ENCODE measurements around the gene MYO18A. TPM values are rescaled to one million over a fixed set of nuclear protein-coding genes. Genes with fewer than 3 reads are reported as not detected.
"Not testable (repeated sequence)": the region's sequence is repeated elsewhere in the genome, so short reads cannot be mapped to it uniquely, and the experiment has no call there.

Gene MYO18A
- total RNA-seq, 4 donors from 2014 or later, result 33.2 to 104 (median 59.3) TPM

DNA sequence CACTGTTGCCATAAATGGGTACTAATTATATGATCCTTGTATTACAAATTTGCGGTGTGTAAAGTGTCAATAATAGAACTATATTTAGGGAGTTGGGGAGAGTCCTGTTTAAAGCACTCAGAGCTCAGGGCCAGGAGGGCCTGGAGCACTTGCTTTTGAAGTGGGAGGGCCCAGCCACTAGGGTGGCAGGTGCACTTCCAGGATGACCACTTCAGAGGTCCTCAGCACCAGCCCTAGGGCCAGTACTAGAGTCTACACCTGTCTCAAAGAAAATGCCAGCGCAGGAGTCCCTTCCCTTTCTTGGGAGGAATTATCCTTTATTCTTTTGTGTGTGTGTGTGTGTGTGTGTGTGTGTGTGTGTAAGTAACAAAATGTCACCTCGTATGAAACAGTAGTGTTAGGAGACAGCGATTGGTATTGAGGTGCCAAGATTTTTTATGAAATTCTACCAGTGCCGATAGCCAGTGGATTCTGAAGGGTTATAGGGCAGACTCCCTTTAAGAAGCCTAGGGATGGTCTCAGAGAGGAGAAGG is 31.9 kb downstream of the MYO18A start:
- no peaks in the 10 kb centered on the region for H3K36me3 ChIP-seq
- TF ChIP-seq, protein P1, sequence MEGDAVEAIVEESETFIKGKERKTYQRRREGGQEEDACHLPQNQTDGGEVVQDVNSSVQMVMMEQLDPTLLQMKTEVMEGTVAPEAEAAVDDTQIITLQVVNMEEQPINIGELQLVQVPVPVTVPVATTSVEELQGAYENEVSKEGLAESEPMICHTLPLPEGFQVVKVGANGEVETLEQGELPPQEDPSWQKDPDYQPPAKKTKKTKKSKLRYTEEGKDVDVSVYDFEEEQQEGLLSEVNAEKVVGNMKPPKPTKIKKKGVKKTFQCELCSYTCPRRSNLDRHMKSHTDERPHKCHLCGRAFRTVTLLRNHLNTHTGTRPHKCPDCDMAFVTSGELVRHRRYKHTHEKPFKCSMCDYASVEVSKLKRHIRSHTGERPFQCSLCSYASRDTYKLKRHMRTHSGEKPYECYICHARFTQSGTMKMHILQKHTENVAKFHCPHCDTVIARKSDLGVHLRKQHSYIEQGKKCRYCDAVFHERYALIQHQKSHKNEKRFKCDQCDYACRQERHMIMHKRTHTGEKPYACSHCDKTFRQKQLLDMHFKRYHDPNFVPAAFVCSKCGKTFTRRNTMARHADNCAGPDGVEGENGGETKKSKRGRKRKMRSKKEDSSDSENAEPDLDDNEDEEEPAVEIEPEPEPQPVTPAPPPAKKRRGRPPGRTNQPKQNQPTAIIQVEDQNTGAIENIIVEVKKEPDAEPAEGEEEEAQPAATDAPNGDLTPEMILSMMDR (IDR thresholded peaks at IDR 0.05), result no peak
- TF ChIP-seq POLR2A (IDR thresholded peaks at IDR 0.05), result no peak
- peaks cover 0 to 3% of the 10 kb centered on the region in 2 donors for H3K4me1 ChIP-seq
- intact Hi-C loops (cut with DNase I; ENCODE audit: low total_unique reads), result loop anchor here (10.0 kb wide), 1 partner anchor 146 kb away; the partner anchor contains the start of gene NUFIP2
- H3K27me3 ChIP-seq, result no peaks in the 10 kb centered on the region
- no peak for DNase-seq
- H3K9me3 ChIP-seq, result no peaks in the 10 kb centered on the region
- H3K4me3 ChIP-seq, result peak overlapping the region; percentile 37 to 39
- peak overlapping the region; percentile 85 to 86 for H3K27ac ChIP-seq

DNA sequence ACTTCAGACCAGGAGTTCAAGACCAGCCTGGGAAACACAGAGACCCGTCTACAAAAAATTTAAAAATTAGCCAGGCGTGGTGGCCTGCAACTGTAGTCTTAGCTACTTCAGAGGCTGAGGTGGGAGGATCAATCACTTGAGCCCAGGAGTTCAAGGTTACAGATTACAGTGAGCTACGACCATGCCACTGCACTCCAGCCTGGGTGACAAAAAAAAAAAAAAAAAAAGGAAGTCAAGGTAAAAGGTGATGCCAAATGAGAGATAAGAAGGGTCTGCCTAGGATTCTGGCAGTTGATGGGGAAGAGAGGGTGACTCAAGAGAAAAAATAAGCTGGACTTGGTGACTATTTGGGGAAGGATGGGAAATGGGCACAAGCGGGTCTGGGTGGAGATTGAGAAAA is 32.5 kb downstream of the MYO18A start:
- DNase-seq, result no peak
- Histone ChIP-seq H3K27ac (peak overlapping the region; percentile 85 to 86), H3K36me3 (no peaks in the 10 kb centered on the region), H3K4me3 (no peak overlapping the region), H3K9me3 (no peaks in the 10 kb centered on the region), H3K27me3 (no peaks in the 10 kb centered on the region), H3K4me1 (peaks cover 0 to 3% of the 10 kb centered on the region in 2 donors)
- intact Hi-C loops (cut with DNase I; ENCODE audit: low total_unique reads), result loop anchor here (10.0 kb wide), 1 partner anchor 147 kb away; the partner anchor contains the start of gene NUFIP2
- TF ChIP-seq, protein P1 (IDR thresholded peaks at IDR 0.05), result no peak
- no peak for TF ChIP-seq POLR2A (IDR thresholded peaks at IDR 0.05)

DNA sequence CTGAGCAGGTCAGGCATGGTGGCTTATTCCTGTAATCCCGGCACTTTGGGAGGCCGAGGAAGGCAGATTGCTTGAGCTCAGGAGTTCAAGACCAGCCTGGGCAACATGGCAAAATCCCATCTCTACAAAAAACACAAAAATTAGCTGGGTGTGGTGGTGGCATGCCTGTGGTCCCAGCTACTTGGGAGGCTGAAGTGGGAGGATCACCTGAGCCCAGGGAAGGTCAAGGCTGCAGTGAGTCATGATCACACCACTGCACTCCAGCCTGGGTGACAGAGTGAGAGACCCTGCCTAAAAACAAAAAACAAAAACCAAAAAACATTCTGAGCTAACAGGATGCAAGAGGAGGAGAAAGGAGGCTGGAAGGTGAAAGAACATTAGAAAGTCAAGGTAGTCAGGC is 33.0 kb downstream of the MYO18A start:
- not testable (repeated sequence) for H3K36me3 ChIP-seq, H3K9me3 ChIP-seq, H3K27me3 ChIP-seq, H3K4me3 ChIP-seq, H3K4me1 ChIP-seq, DNase-seq, H3K27ac ChIP-seq
- intact Hi-C loops (cut with DNase I; ENCODE audit: low total_unique reads), result loop anchor here (10.0 kb wide), 1 partner anchor 148 kb away; the partner anchor contains the start of gene NUFIP2

DNA sequence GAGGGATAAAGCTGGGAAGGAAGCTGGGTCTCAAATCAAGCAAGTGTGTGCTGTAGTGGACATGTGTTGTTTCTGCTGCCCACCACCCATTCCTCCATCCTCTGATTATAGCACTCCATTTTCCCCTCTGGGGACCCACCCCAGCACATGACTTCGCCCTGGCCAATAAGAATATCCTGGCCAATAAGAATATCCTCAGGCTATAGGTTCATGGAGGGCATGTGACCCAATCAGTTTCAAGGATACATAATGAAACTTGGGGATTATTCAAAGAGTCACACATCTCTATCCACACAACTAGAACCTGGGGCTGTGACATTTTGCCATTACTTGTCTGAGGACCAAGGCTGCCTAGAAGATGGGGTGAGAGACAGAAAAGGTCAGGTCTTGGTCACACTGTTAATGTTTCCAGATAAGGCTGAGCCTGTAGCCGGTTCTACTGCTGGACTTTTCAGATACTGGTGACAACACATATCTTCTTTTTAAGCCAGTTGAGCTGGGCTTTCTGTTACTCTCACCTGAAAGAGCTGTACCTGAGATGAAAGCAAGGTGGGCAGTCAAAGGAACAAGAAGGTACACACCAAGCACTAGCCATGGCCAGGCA is 33.7 kb downstream of the MYO18A start:
- Histone ChIP-seq H3K4me1 (peaks cover 0 to 3% of the 10 kb centered on the region in 2 donors), H3K4me3 (no peak overlapping the region), H3K9me3 (no peaks in the 10 kb centered on the region), H3K27me3 (no peaks in the 10 kb centered on the region), H3K36me3 (no peaks in the 10 kb centered on the region), H3K27ac (no peak overlapping the region)
- TF ChIP-seq, protein P1 (IDR thresholded peaks at IDR 0.05), result no peak
- no peak for TF ChIP-seq POLR2A (IDR thresholded peaks at IDR 0.05)
- no peak for DNase-seq
- intact Hi-C loops (cut with DNase I; ENCODE audit: low total_unique reads), result loop anchor here (10.0 kb wide), 1 partner anchor 148 kb away; the partner anchor contains the start of gene NUFIP2

DNA sequence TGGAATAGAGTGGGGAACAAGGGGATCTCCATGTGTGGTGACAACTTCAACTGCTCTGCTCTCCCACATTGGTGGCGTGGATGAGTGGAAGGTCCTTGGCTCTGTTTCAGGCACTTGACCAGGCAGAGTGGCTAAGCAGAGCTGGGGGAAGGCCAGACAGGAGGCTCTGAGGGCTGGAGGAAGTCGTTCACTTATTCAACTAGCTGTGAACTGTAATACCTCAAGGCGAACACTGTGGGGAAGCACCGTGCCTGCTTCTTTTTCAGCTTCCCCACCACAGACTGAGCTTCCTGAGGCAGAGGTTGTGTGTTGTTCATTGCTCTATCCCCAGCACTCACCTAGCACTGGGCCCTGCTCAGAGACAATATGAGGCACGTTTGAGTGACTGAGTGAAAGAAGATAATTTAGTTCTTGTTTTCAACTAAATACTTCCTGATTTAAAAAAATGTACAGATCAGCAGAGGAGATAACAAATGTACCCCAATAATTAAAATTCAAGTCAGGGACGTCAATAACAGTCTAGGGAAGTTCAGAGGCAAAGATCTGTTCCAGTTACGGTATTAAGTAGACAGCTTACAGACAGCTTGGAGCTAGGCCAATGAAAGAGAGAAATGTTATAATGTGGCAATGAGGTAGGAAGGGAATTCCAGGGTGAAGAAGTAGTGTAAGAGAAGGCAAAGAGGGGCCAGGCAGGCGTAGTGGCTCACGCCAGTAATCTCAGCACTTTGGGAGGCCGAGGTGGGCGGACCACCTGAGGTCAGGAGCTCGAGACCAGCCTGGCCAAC is 34.7 kb downstream of the MYO18A start:
- Histone ChIP-seq H3K36me3 (no peaks in the 10 kb centered on the region), H3K4me1 (peaks cover 0 to 3% of the 10 kb centered on the region in 2 donors), H3K9me3 (no peaks in the 10 kb centered on the region), H3K27ac (peak overlapping the region; percentile 1 to 49), H3K27me3 (no peaks in the 10 kb centered on the region), H3K4me3 (no peak overlapping the region)
- TF ChIP-seq, protein P1 (IDR thresholded peaks at IDR 0.05), result peak; percentile 49 to 76 (median 63)
- no peak for TF ChIP-seq POLR2A (IDR thresholded peaks at IDR 0.05)
- intact Hi-C loops (cut with DNase I; ENCODE audit: low total_unique reads), result loop anchor here (10.0 kb wide), 1 partner anchor 149 kb away; the partner anchor contains the start of gene NUFIP2
- peak; percentile 56 to 57 for DNase-seq

Measured in uterus (tissue), 4 donors.